HepG2 (cell line): ENCODE measurements around the gene PXK. TPM values are rescaled to one million over a fixed set of nuclear protein-coding genes. Genes with fewer than 3 reads are reported as not detected.

Experiments
- MEIS2 ChIP-seq: sonication (generic); formaldehyde crosslinking; IDR thresholded peaks from 2 replicates; pipeline ENCODE4 v1.9.0; 2021; ENCODE audit warnings: mild to moderate bottlenecking, missing genetic modification reagents
- PRDM15 ChIP-seq: sonication (generic); formaldehyde crosslinking; IDR thresholded peaks from 2 replicates; pipeline ENCODE4 v1.4.0; 2020; ENCODE audit warnings: missing genetic modification reagents
- PRDM4 ChIP-seq: sonication (generic); formaldehyde crosslinking; IDR thresholded peaks from 2 replicates; pipeline ENCODE4 v1.9.0; 2021; ENCODE audit warnings: missing genetic modification reagents, borderline replicate concordance
- RBM39 ChIP-seq: fragments of 200-400 bp; formaldehyde crosslinking; IDR thresholded peaks from one replicate; pipeline ENCODE4 v1.6.1; 2018; ENCODE audit warnings: antibody characterized with exemption, mild to moderate bottlenecking, low read depth, low read length; ENCODE audit not compliant: poor library complexity, severe bottlenecking
- ZBED4 ChIP-seq: sonication (generic); formaldehyde crosslinking; IDR thresholded peaks from 2 replicates; pipeline ENCODE4 v1.4.0; 2020; ENCODE audit warnings: missing genetic modification reagents, borderline replicate concordance
- ZNF136 ChIP-seq: sonication (generic); formaldehyde crosslinking; IDR thresholded peaks from 2 replicates; pipeline ENCODE4 v1.8.1; 2022; ENCODE audit warnings: low read depth, mild to moderate bottlenecking, moderate library complexity, missing genetic modification reagents
- ZNF414 ChIP-seq: sonication (generic); formaldehyde crosslinking; IDR thresholded peaks from 2 replicates; pipeline ENCODE4 v1.5.0; 2020; ENCODE audit warnings: missing genetic modification reagents
- ZNF574 ChIP-seq: sonication (generic); formaldehyde crosslinking; IDR thresholded peaks from 2 replicates; pipeline ENCODE4 v1.4.0; 2020; ENCODE audit warnings: missing genetic modification reagents
- ZNF704 ChIP-seq: sonication (generic); formaldehyde crosslinking; IDR thresholded peaks from 2 replicates; pipeline ENCODE4 v1.8.1; 2023; ENCODE audit warnings: mild to moderate bottlenecking, inconsistent platforms, moderate library complexity, missing genetic modification reagents, borderline replicate concordance
- ZSCAN29 ChIP-seq: sonication (generic); formaldehyde crosslinking; conservative IDR thresholded peaks from 2 replicates; pipeline ENCODE4 v1.4.0; 2020; ENCODE audit warnings: mild to moderate bottlenecking, missing genetic modification reagents
- polyA plus RNA-seq, 8 experiments: library from polyadenylated mRNA; depleted of rRNA in 3 of 8; stranded (reverse) in 7 of 8; unstranded in 1 of 8; fragments of >200 nt; fragmentation: Illumina TruSeq in 4 of 8; extraction: Trizol in 4 of 8; gene quantifications; 2 replicates each; pipeline versions ENCODE4 v1.2.1 to v1.2.3, GENCODE V29; 2011 to 2016; ENCODE audit warnings: low read depth in 4 of 8, missing spikeins in 1 of 8, mixed read lengths in 1 of 8; ENCODE audit not compliant: insufficient read depth in 1 of 8
- total RNA-seq, 5 experiments: library from RNA; depleted of rRNA; stranded (reverse); fragments of >200 nt; fragmentation: Illumina TruSeq; extraction: Trizol; gene quantifications; 2 replicates each; pipeline ENCODE4 v1.2.3, GENCODE V29; 2016; ENCODE audit warnings: low read depth in 1 of 5

The PXK gene
- total and polyA plus RNA-seq, 2 of the 13 experiments (the other 11 are each of a cell fraction or from before 2014, with no cell fraction given) = 6.4 to 18.6 TPM

GRCh38 chr3:58305882-58306711, 26.6 kb upstream of the PXK start, which contains the start of the genes HTD2 and RPP14 (continued):
- TF ChIP-seq ZNF414 (CRISPR knock-in tag) (peak; percentile 93), ZNF704 (CRISPR knock-in tag) (peak; percentile 79; the same call in 1 of the 2 replicates), RBM39 (peak; percentile 75), MEIS2 (peak; percentile 10; the same call in 1 of the 2 replicates), PRDM15 (CRISPR knock-in tag) (0 out of 2 replicates have a peak, but pooled peaks have one; percentile 24), ZNF136 (peak; percentile 67; the same call in 1 of the 2 replicates), ZBED4 (CRISPR knock-in tag) (peak; percentile 44; the same call in 1 of the 2 replicates), ZNF574 (peak; percentile 99), PRDM4 (CRISPR knock-in tag) (no peak), ZSCAN29 (CRISPR knock-in tag) (peak; percentile 100)
